HG02870 (cell line): ENCODE results near the gene ASPHD2.
"Not testable (repeated sequence)": the region's sequence is repeated elsewhere in the genome, so short reads cannot be mapped to it uniquely, and the experiment has no call there.

Experiments used
- ATAC-seq: cut with Tn5 transposase; IDR thresholded peaks from one replicate; pipeline ENCODE4 v1.9.1; 2021; ENCODE audit warnings: mild to moderate bottlenecking, moderate library complexity; ENCODE audit not compliant: unreplicated experiment

Gene ASPHD2

GRCh38 chr22:26428515-26429457, at the start of gene ASPHD2:
ASPHD2 (plus strand) TSS chr22:26429260; CDS start chr22:26433616, 4,356 bp downstream.
- peak; percentile 70 for ATAC-seq

GRCh38 chr22:26380072-26380830, 48.8 kb upstream of the ASPHD2 start:
- ATAC-seq: no peak

GRCh38 chr22:26382782-26383181, 46.3 kb upstream of the ASPHD2 start:
- no peak for ATAC-seq

- ATAC-seq: no peak
These were observed 45.0 kb upstream of the ASPHD2 start for GRCh38 chr22:26383968-26384556.

- no peak for ATAC-seq
These were observed 43.9 kb upstream of the ASPHD2 start for GRCh38 chr22:26385164-26385563.

- no peak for ATAC-seq
These were observed 39.9 kb upstream of the ASPHD2 start for GRCh38 chr22:26389125-26389524.

GRCh38 chr22:26391091-26391490, 38.0 kb upstream of the ASPHD2 start:
- no peak for ATAC-seq

- no peak for ATAC-seq
These were observed 37.4 kb upstream of the ASPHD2 start for GRCh38 chr22:26391623-26392022.

GRCh38 chr22:26393929-26394328, 35.1 kb upstream of the ASPHD2 start:
- ATAC-seq: no peak

GRCh38 chr22:26394777-26395176, 34.3 kb upstream of the ASPHD2 start:
- ATAC-seq: no peak

- no peak for ATAC-seq
These were observed 33.1 kb upstream of the ASPHD2 start for GRCh38 chr22:26395926-26396325.

- no peak for ATAC-seq
These were observed 30.3 kb upstream of the ASPHD2 start for GRCh38 chr22:26398741-26399153.

GRCh38 chr22:26399289-26399688, 29.8 kb upstream of the ASPHD2 start:
- ATAC-seq: no peak

GRCh38 chr22:26401726-26402125, 27.3 kb upstream of the ASPHD2 start:
- ATAC-seq: no peak

- ATAC-seq: no peak
These were observed 24.1 kb upstream of the ASPHD2 start for GRCh38 chr22:26404851-26405421.

- no peak for ATAC-seq
These were observed 22.9 kb upstream of the ASPHD2 start for GRCh38 chr22:26406118-26406517.

GRCh38 chr22:26408562-26409220, 20.4 kb upstream of the ASPHD2 start:
- ATAC-seq: not testable (repeated sequence)

GRCh38 chr22:26409719-26410335, 19.2 kb upstream of the ASPHD2 start:
- no peak for ATAC-seq

GRCh38 chr22:26410386-26410785, 18.7 kb upstream of the ASPHD2 start:
- no peak for ATAC-seq

- ATAC-seq: no peak
These were observed 14.7 kb upstream of the ASPHD2 start for GRCh38 chr22:26414347-26414746.
